GM19099 (cell line): ENCODE measurements around the gene COL10A1.

ENCODE experiments used
- POLR2A ChIP-seq: IDR thresholded peaks from 3 replicates; pipeline ENCODE4 v1.6.1; 2011; ENCODE audit warnings: low read depth; ENCODE audit not compliant: insufficient read length; ENCODE audit errors: extremely low read depth

Gene COL10A1

DNA sequence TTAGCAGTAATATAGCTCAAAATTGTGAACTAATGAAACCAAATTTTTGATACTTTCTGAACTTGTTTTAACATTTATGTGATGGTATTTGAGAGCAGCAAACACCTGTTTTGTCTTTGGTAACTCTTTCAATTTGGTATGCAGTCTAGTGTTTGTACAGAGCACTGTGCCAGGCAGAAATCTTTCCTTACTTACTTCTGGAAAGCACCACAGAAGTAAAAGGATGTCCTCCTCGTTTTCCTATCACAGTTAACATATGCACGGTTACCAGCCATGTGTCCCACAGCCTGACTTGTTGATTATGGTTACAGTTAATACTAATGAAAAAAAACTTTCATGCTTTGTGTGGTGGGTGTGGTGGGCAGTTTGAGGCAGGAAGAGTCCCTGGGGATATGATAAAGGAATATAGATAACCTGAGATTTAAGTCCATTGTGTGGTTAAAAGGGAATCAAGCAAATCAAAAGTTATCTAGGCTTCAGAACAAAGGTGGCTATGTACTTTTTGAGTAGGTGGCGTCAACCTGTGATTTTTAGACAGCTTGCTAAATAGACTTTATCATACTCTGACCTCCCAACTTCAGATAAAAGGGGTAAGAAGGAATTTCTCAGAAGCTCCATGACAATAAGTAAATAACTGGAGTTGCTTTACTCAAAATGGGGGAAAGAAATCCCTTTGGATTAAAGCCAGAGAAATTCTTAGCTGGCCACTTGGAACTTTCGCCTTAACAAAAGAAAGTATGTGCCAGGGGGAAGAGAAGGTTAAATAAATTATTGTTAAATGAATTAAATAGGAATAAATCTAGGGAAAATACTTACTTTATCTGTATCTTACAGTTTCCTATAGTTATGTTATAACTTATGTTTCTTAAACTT lies 20.1 kb upstream of the COL10A1 start:
- TF ChIP-seq POLR2A, result no peak

GRCh38 chr6:116144605-116145004 lies 18.7 kb upstream of the COL10A1 start:
- TF ChIP-seq POLR2A, result no peak

DNA sequence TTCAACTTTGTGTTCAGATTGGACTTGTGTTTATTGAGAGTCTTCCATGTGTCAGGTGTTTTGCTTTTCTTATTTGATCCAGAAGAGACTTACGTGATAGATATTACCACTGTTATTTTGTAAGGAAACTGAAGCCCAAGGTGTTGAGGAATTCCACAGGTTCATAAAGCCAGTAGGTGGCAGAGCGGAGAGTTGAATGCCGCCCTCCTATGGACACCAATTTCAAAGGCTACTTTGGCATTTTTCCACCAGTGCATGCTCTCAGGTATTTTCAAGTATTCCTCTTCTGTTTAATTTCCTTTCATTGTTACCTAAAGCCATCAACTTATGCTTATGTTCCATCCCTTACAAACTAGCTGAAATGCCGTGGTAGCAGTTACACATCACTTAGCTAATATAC lies 14.0 kb upstream of the COL10A1 start:
- TF ChIP-seq POLR2A, result no peak

DNA sequence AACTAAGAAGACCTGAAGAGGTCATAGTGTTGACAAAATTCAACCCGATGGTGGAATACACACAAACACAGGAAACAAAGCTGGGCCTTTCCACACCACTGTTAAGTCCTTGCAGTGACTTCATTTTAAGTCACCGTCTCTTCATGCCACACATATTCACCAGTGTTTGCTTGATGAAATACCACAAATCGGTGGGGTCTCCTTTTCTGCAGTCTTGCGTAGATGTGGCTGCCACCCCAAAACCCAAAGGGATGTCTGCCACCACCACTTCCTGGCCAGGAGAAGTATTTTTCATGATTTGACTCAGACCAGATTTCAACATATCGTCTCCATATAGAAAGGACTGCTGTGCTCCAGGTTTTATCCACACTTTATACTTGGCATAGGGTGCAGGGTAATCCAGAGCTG lies 11.0 kb upstream of the COL10A1 start:
- TF ChIP-seq POLR2A, result no peak

DNA sequence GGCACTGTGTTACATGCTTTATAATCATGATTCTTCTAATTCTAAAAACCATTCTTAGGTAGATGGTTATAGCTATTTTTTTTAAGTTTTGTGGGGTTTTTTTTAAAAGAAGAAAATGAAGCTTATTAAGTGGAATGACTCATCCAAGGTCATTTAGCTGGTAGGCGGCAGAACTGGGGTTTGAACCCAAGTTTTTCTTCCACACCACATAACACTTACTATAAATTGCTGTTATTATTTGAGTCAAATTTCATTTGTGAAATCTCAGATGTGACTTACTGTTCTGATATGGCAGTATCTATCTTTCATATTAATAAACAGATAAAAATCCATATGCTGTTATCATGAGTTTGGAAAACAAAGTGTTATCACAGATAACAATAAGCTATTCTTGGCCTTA lies 10.4 kb upstream of the COL10A1 start:
- TF ChIP-seq POLR2A, result no peak

DNA sequence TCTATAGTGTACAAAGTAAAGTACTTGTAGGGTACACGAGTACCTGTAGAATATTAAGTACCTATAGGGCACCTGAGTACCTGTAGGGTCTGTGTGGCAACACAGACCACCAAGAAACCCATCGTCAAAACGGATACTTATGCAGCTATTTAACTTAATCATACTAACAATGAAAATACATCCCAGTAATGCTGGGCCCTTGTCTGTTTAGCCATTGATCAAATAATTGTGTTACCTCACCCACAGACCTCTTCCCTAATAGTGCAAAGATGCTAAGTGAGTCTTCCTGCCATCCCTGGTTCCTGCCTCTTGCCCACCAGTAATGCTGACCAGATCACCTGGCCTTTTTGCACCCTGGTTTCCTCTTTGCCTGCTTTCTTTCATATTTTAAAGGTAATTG lies 7.5 kb upstream of the COL10A1 start:
- TF ChIP-seq POLR2A, result no peak

GRCh38 chr6:116127771-116128493 lies 2.0 kb upstream of the COL10A1 start:
- TF ChIP-seq POLR2A, result no peak

DNA sequence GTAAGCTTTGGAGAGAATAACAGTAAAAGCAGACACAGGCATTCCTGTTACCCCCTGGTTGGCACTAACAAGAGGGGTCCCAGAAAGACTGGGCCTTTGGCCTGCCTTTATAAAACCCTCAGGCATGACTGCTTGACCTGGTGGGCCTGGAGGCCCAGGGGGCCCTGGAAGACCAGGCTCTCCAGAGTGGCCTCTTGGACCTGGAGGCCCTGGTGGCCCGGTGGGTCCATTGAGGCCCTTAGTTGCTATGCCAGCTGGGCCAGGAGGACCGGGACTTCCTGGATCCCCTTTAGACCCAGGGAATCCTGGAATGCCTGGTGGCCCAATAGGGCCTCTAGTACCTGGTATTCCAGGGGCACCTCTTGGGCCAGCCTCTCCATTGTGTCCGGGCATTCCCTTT lies 5.5 kb downstream of the COL10A1 start:
- TF ChIP-seq POLR2A, result no peak

DNA sequence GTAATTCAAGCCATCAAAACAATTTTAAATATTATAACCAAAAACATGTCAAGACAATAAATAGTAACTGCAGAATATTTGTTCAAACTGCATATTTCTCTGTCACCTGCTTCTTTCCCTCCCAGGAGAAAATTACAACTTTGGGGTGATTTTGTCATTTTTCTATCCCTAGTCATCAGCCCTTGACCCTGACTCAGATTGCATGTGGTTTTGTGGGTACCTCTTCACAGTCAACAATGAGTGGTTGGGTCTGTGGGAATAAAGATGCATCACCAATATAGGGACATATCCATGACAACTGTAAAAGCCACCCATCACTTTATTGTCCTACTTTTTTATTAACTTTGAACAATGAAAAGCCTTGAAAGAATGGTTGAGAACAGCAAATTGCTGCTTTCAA lies 7.3 kb downstream of the COL10A1 start:
- TF ChIP-seq POLR2A, result no peak

DNA sequence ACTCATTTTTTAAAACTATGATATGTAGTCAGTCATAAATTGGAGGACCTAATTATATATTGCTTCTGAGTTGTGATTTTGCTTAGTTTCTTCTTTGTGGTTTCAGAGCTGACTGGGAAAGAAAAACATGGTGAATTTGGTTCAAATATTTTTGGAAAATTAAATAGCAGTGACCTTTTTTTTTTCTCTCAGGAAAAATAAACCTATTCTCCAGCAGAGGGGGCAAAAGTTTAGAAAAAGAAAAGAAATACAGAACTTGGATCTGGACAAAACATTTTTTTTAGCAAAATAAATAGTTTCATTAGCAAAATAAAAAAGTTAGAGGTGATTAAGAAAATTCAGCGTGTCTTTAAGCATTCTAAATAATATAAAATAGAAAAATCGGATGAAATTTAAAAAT lies 10.2 kb downstream of the COL10A1 start:
- TF ChIP-seq POLR2A, result no peak

DNA sequence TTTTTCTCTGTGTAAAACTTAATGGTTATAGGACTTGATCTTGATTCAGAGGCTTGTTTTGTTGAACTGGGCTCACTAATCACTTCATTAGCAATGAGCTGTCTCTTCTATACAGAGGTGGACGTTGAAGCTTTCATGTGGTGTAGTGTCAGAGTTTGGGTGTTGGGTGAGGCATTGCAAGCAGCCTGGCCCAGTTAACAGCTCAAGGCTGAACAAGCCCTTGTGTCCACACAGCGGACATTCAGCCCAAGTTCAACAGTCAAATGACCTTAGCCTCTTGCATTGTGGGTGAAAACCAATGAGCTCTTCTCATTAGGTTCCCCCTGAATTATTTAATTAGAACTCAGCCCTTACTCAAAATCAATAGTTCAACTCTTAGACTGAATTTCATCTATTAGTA lies 12.5 kb downstream of the COL10A1 start:
- no peak for TF ChIP-seq POLR2A

- TF ChIP-seq POLR2A, result no peak
Observed at GRCh38 chr6:116111552-116112528, 14.1 kb downstream of the COL10A1 start.

GRCh38 chr6:116108836-116109235 lies 17.1 kb downstream of the COL10A1 start:
- no peak for TF ChIP-seq POLR2A

GRCh38 chr6:116106146-116106545 lies 19.8 kb downstream of the COL10A1 start:
- TF ChIP-seq POLR2A, result no peak

GRCh38 chr6:116105247-116105646 lies 20.7 kb downstream of the COL10A1 start:
- TF ChIP-seq POLR2A, result no peak
